Measurements from ENCODE around the gene MVD. TPM values are rescaled to one million over a fixed set of nuclear protein-coding genes. Genes with fewer than 3 reads are reported as not detected.
A peak's percentile ranks its signal among the peaks of the same experiment; 100 is the strongest.

The MVD gene
- total and polyA plus RNA-seq, 2 of the 13 experiments (the other 11 are each of a cell fraction or from before 2014, with no cell fraction given), result 28.1 to 187 TPM

- no peak for TF ChIP-seq ZNF142 (CRISPR knock-in tag; IDR thresholded peaks at IDR 0.05)
- TF ChIP-seq TSC22D2 (CRISPR knock-in tag; IDR thresholded peaks at IDR 0.05; ENCODE audit: borderline replicate concordance), result no peak
- no peak for TF ChIP-seq MAF1 (CRISPR knock-in tag; IDR thresholded peaks at IDR 0.05; ENCODE audit: borderline replicate concordance)
Observed at GRCh38 chr16:88629835-88630234, 33.1 kb downstream of the MVD start (continued).

DNA sequence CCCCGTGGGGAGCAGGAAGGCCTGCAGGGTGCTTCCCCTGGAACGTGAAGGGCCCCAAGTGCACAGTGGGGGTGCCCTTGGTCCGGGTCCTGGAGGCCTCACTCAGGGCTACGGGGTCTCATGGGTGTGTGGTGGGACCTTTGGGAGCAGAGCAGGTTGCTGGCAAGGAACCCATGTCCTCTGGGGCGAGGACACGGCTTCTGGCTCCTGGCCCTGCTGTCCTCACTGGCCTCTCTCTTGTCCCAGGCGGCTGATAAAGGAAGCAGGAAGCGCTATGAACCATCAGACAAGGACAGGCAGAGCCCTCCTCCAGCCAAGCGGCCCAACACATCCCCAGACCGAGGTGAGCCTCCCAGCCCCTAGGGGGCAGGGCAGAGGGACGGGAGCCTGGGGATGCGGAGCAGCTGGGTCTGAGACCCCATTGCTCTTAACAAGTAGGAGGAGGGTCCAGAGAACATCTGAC lies 34.3 kb downstream of the MVD start:
- H3K27ac ChIP-seq (ENCODE audit: extremely low read length, insufficient read depth, low read length), result no peak overlapping the region
- H2AFZ ChIP-seq (ENCODE audit: low read length), result no peak overlapping the region
- no TSS peak for BruUV-seq (replicated peaks)
- no peaks in the 10 kb centered on the region for H3K27me3 ChIP-seq (ENCODE audit: control insufficient read depth in 1 of 2, insufficient read depth in 2 of 2, low read length in 2 of 2)
- ATAC-seq (peak; percentile 83), DNase-seq (ENCODE audit: low spot score) (peak; percentile 59), FAIRE-seq (peak; percentile 76)
- peaks cover 3% of the 10 kb centered on the region; the same call in 1 of the 2 replicates for H4K20me1 ChIP-seq (ENCODE audit: insufficient read depth, low read length)
- H3K4me2 ChIP-seq (ENCODE audit: low read depth, low read length), result no peak overlapping the region
- no peaks in the 10 kb centered on the region for H3K79me2 ChIP-seq (ENCODE audit: insufficient read depth, low read length)
- no peak overlapping the region for H3K9ac ChIP-seq (ENCODE audit: insufficient read depth, low read depth, low read length)
- peaks cover 42 to 90% of the 10 kb centered on the region in 2 experiments for H3K36me3 ChIP-seq (replicated peaks in 1 of 2; ENCODE audit: control insufficient read depth in 1 of 2, insufficient read depth in 2 of 2, low read length in 2 of 2)
- no peaks in the 10 kb centered on the region for H3K9me3 ChIP-seq (ENCODE audit: low read length)
- CTCF ChIA-PET (ENCODE audit: low intra/inter-chr PET ratio, low total read pairs), result no interaction called here
- 83% methylated on average over 9 of the region's 12 CpGs for WGBS (ENCODE audit: low lambda C conversion rate)
- H3K4me1 ChIP-seq (ENCODE audit: insufficient read depth, low read length), result no peaks in the 10 kb centered on the region
- H3K4me3 ChIP-seq (replicated peaks in 1 of 3; ENCODE audit: insufficient read depth in 1 of 3, low read depth in 2 of 3, low read length in 3 of 3), result no peak overlapping the region
- in situ Hi-C loops (cut with HindIII; ENCODE audit: extremely low pct_ligation_motif_present, low pct_unique_long_range_greater_than_20kb) (no loop called here), intact Hi-C loops (cut with micrococcal nuclease; ENCODE audit: unreplicated experiment) (no loop called here)
- POLR2A ChIA-PET, result no interaction called here
- TF ChIP-seq ZSCAN22 (CRISPR knock-in tag; IDR thresholded peaks at IDR 0.05) (no peak), ZNF550 (CRISPR knock-in tag; IDR thresholded peaks at IDR 0.05; ENCODE audit: borderline replicate concordance) (no peak), ZFY (CRISPR knock-in tag; IDR thresholded peaks at IDR 0.05) (peak; percentile 11; the same call in 1 of the 2 replicates), ZNF317 (CRISPR knock-in tag; IDR thresholded peaks at IDR 0.05) (no peak), ZC3H13 (CRISPR knock-in tag; IDR thresholded peaks at IDR 0.05) (no peak), ELK4 (CRISPR knock-in tag; IDR thresholded peaks at IDR 0.05; ENCODE audit: borderline replicate concordance) (no peak), E2F2 (CRISPR knock-in tag; IDR thresholded peaks at IDR 0.05; ENCODE audit: borderline replicate concordance) (no peak), ZNF12 (CRISPR knock-in tag; IDR thresholded peaks at IDR 0.05) (no peak), ZNF543 (CRISPR knock-in tag; IDR thresholded peaks at IDR 0.05) (no peak)
- TF ChIP-seq, protein P1, sequence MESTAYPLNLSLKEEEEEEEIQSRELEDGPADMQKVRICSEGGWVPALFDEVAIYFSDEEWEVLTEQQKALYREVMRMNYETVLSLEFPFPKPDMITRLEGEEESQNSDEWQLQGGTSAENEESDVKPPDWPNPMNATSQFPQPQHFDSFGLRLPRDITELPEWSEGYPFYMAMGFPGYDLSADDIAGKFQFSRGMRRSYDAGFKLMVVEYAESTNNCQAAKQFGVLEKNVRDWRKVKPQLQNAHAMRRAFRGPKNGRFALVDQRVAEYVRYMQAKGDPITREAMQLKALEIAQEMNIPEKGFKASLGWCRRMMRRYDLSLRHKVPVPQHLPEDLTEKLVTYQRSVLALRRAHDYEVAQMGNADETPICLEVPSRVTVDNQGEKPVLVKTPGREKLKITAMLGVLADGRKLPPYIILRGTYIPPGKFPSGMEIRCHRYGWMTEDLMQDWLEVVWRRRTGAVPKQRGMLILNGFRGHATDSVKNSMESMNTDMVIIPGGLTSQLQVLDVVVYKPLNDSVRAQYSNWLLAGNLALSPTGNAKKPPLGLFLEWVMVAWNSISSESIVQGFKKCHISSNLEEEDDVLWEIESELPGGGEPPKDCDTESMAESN (CRISPR knock-in tag; conservative IDR thresholded peaks at IDR 0.05), result no peak

All from HepG2 (cell line).